Lung (tissue), 12 donors: ENCODE data around the gene CYP2D6. TPM values are rescaled to one million over a fixed set of nuclear protein-coding genes. Genes with fewer than 3 reads are reported as not detected.

Experiments used
- ATAC-seq: fragments of 200-7000 bp; cut with Tn5 transposase; one replicate; pipeline ENCODE4 v1.9.1; 2020; ENCODE audit warnings: moderate number of reproducible peaks; ENCODE audit not compliant: insufficient read depth, low FRiP score
- DNase-seq, 3 donors: peaks; one replicate each; pipeline ENCODE4 v3.0.0-alpha.2; 2013 to 2017
- H3K27ac ChIP-seq, 2 donors: one replicate each; pipeline ENCODE4 v1.5.1; 2013; ENCODE audit warnings: mild to moderate bottlenecking in 2 of 2, moderate library complexity in 2 of 2, control low read depth in 1 of 2, inconsistent platforms in 1 of 2, low read depth in 1 of 2, low read length in 1 of 2
- H3K27me3 ChIP-seq, 3 donors: one replicate each; pipeline ENCODE4 v1.5.1; 2013; ENCODE audit warnings: low read length in 2 of 3; ENCODE audit not compliant: control insufficient read depth in 3 of 3, insufficient read depth in 3 of 3
- H3K36me3 ChIP-seq, 4 donors: one replicate each; pipeline ENCODE4 v1.5.1; 2013; ENCODE audit warnings: low read length in 4 of 4, mild to moderate bottlenecking in 1 of 4, moderate library complexity in 1 of 4; ENCODE audit not compliant: control insufficient read depth in 4 of 4, insufficient read depth in 4 of 4
- H3K4me1 ChIP-seq, 5 donors: one replicate each; pipeline ENCODE4 v1.5.1; 2013; ENCODE audit warnings: low read length in 5 of 5, mild to moderate bottlenecking in 2 of 5, moderate library complexity in 1 of 5; ENCODE audit not compliant: control insufficient read depth in 5 of 5, insufficient read depth in 5 of 5
- H3K4me3 ChIP-seq: one replicate; pipeline ENCODE4 v1.5.1; 2013; ENCODE audit warnings: mild to moderate bottlenecking, control low read depth, moderate library complexity
- H3K9ac ChIP-seq, 2 donors: one replicate each; pipeline ENCODE4 v1.5.1; 2013; ENCODE audit warnings: low read length in 2 of 2, control low read depth in 1 of 2; ENCODE audit not compliant: insufficient read depth in 1 of 2
- H3K9me3 ChIP-seq, 4 donors: one replicate each; pipeline ENCODE4 v1.5.1; 2013; ENCODE audit warnings: low read length in 3 of 4, mild to moderate bottlenecking in 1 of 4, moderate library complexity in 1 of 4; ENCODE audit not compliant: control insufficient read depth in 4 of 4, insufficient read depth in 3 of 4
- WGBS, 2 donors: extraction: QIAGEN DNeasy Blood & Tissue Kit; methylation state at CpG; one replicate each; pipeline ENCODE4 v1.1.7; 2013; 5-methylcytosine and 5-hydroxymethylcytosine counted together
- polyA plus RNA-seq, 2 donors: library from polyadenylated mRNA; stranded (reverse); fragments of 200-250 nt; gene quantifications; one replicate each; pipeline ENCODE4 v1.2.1, GENCODE V29; 2013
- total RNA-seq, 2 donors: library from RNA; depleted of rRNA in 1 of 2; stranded (reverse); fragments of >200 nt in 1 of 2; gene quantifications; one replicate each; pipeline ENCODE4 v1.2.1, GENCODE V29; 2014 to 2021
- TF ChIP-seq, protein P1 (sequence below): IDR thresholded peaks from 2 replicates; pipeline ENCODE4 v1.5.1; 2012; ENCODE audit warnings: mild to moderate bottlenecking; ENCODE audit errors: control extremely low read depth, extremely low read depth
- donor health status: control.
- donor health status: control.
- donor health status: Bipolar disorder and iron deficiency.
- donor health status: healthy.
- donor health status: DM: yes; HTN: yes; CAD: no.

Gene CYP2D6
- total and polyA plus RNA-seq, 4 donors = 0.80 to 1.3 (median 1.1) TPM

DNA sequence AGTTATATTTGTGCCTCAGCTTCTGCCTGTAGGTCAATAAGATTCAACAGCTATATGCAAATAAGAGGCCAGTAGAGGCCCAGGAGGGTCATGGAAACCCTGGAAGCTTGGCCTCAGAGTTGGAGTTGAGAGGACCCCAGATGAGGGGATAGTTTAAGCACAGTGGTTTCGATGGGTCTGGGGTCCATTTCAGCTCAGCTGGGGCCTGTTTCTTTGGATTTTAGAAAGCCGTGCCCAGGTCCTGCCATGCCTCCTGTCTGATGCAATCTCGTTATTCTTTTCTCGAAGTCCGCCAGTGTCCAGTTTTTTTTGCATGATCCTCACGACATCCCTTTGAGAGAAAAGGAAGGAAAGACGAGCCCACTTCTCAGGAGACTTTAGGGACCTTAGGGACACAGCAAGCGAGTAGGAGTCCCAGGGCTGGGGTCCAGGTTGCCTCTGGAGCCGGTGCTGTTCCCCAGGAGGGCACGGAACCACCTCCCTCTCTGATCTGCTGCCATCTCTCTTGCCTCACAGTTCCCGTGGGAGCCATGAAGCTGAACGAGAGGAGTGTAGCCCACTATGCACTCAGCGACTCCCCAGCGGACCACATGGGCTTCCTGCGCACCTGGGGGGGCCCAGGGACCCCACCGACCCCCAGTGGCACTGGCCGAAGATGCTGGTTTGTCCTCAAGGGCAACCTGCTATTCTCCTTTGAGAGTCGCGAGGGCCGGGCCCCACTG, 53.7 kb downstream of the CYP2D6 start:
- 95 to 96% methylated on average over 20 of the region's 20 CpGs for WGBS, 2 donors
- TF ChIP-seq, protein P1, sequence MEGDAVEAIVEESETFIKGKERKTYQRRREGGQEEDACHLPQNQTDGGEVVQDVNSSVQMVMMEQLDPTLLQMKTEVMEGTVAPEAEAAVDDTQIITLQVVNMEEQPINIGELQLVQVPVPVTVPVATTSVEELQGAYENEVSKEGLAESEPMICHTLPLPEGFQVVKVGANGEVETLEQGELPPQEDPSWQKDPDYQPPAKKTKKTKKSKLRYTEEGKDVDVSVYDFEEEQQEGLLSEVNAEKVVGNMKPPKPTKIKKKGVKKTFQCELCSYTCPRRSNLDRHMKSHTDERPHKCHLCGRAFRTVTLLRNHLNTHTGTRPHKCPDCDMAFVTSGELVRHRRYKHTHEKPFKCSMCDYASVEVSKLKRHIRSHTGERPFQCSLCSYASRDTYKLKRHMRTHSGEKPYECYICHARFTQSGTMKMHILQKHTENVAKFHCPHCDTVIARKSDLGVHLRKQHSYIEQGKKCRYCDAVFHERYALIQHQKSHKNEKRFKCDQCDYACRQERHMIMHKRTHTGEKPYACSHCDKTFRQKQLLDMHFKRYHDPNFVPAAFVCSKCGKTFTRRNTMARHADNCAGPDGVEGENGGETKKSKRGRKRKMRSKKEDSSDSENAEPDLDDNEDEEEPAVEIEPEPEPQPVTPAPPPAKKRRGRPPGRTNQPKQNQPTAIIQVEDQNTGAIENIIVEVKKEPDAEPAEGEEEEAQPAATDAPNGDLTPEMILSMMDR = no peak
- ATAC-seq (no peak), DNase-seq (no peak)
- Histone ChIP-seq H3K9me3 (no peaks in the 10 kb centered on the region), H3K9ac (no peak overlapping the region), H3K36me3 (peaks cover 0 to 11% (median 10%) of the 10 kb centered on the region in 4 donors), H3K4me3 (no peak overlapping the region), H3K4me1 (peaks cover 11 to 47% (median 20%) of the 10 kb centered on the region in 5 donors), H3K27ac (no peak overlapping the region), H3K27me3 (no peaks in the 10 kb centered on the region)

Other genes starting within 250 kb of the CYP2D6 start
- under 1 TPM in 1 of 2 donors, not detected in 1; 0.34 TPM for gene SHISA8, start 215.7 kb downstream of the CYP2D6 start, total RNA-seq
- under 1 TPM in 1 of 2 donors, not detected in 1; 0.02 TPM for gene SHISA8, start 215.7 kb downstream of the CYP2D6 start, polyA plus RNA-seq
- 1 to 10 TPM in 1 of 2 donors, under 1 TPM in 1; 0.31 to 1.7 TPM for gene TNFRSF13C, start 204.0 kb downstream of the CYP2D6 start, total RNA-seq
- under 1 TPM; 0.18 to 0.74 TPM for gene TNFRSF13C, start 204.0 kb downstream of the CYP2D6 start, polyA plus RNA-seq
- 10 to 100 TPM in 1 of 2 donors, 1 to 10 TPM in 1; 9.9 to 11.8 TPM for gene CENPM, start 183.7 kb downstream of the CYP2D6 start, total RNA-seq
- 10 to 100 TPM; 17.1 to 20.5 TPM for gene CENPM, start 183.7 kb downstream of the CYP2D6 start, polyA plus RNA-seq
- under 1 TPM; 0.51 to 0.61 TPM for gene SEPTIN3, start 161.4 kb downstream of the CYP2D6 start, total RNA-seq
- 1 to 10 TPM in 1 of 2 donors, under 1 TPM in 1; 0.31 to 1.3 TPM for gene SEPTIN3, start 161.4 kb downstream of the CYP2D6 start, polyA plus RNA-seq
- 1 to 10 TPM; 1.8 to 4.9 TPM for gene WBP2NL, start 132.0 kb downstream of the CYP2D6 start, total RNA-seq
- gene WBP2NL, start 132.0 kb downstream of the CYP2D6 start, polyA plus RNA-seq = under 1 TPM; 0.42 to 0.67 TPM
- 10 to 100 TPM; 33.9 to 45.3 TPM for gene NAGA, start 60.0 kb downstream of the CYP2D6 start, total RNA-seq
- gene NAGA, start 60.0 kb downstream of the CYP2D6 start, polyA plus RNA-seq = 10 to 100 TPM in 1 of 2 donors, 1 to 10 TPM in 1; 9.9 to 48.0 TPM
- 10 to 100 TPM; 11.8 to 18.1 TPM for gene PHETA2, start 56.6 kb downstream of the CYP2D6 start, total RNA-seq
- gene PHETA2, start 56.6 kb downstream of the CYP2D6 start, polyA plus RNA-seq = 10 to 100 TPM; 12.8 to 14.1 TPM
- gene SMDT1, start 51.1 kb downstream of the CYP2D6 start, total RNA-seq = 100 to 1,000 TPM in 1 of 2 donors, 10 to 100 TPM in 1; 34.7 to 133 TPM
- 100 to 1,000 TPM in 1 of 2 donors, 10 to 100 TPM in 1; 67.4 to 167 TPM for gene SMDT1, start 51.1 kb downstream of the CYP2D6 start, polyA plus RNA-seq
- 10 to 100 TPM; 37.9 to 61.5 TPM for gene NDUFA6, start 40.0 kb downstream of the CYP2D6 start, total RNA-seq
- 100 to 1,000 TPM in 1 of 2 donors, 10 to 100 TPM in 1; 78.6 to 118 TPM for gene NDUFA6, start 40.0 kb downstream of the CYP2D6 start, polyA plus RNA-seq
- gene TCF20, start 139.8 kb upstream of the CYP2D6 start, total RNA-seq = 10 to 100 TPM; 31.4 to 41.5 TPM
- gene TCF20, start 139.8 kb upstream of the CYP2D6 start, polyA plus RNA-seq = 10 to 100 TPM in 1 of 2 donors, 1 to 10 TPM in 1; 9.7 to 13.9 TPM